A549 (cell line): ENCODE data around the gene FZD1. TPM values are rescaled to one million over a fixed set of nuclear protein-coding genes. Genes with fewer than 3 reads are reported as not detected.

Source experiments
- ATAC-seq, 2 experiments: fragments of 200-7000 bp in 1 of 2; fragments of >200 bp in 1 of 2; cut with Nextera tagmentation in 1 of 2; cut with Tn5 transposase in 1 of 2; 3 replicates each; pipeline versions ENCODE4 v1.8.0 to v1.9.1; 2018 to 2020; ENCODE audit warnings: mild to moderate bottlenecking in 1 of 2, moderate library complexity in 1 of 2
- CTCF ChIA-PET: fragments of 300-600 bp; sonication (Branson Sonifier 250); formaldehyde crosslinking; extraction: SDS; loops from one replicate; lab custom pipeline; 2021; ENCODE audit warnings: antibody characterized with exemption, inconsistent platforms; lab: Yijun Ruan, JAX
- POLR2A ChIA-PET: fragments of 350-600 bp; formaldehyde crosslinking; extraction: SDS; loops from one replicate; lab custom pipeline; 2021; ENCODE audit warnings: antibody characterized with exemption, inconsistent platforms; lab: Yijun Ruan, JAX
- DNase-seq, 2 experiments: peaks; one replicate each; pipeline versions ENCODE4 v3.0.0 to v3.0.0-alpha.2; 2011 to 2016; ENCODE audit warnings: low read depth in 1 of 2, low spot score in 1 of 2
- FAIRE-seq: peaks from 2 replicates; lab custom pipeline; 2011; peaks lifted over from hg19 to GRCh38; lab: Jason Lieb, UNC
- H3K27ac ChIP-seq, 2 experiments: fragments of >200 bp; sonication (Bioruptor Twin); formaldehyde crosslinking; 3 replicates each; pipeline ENCODE4 v1.5.1; 2016 to 2017
- H3K4me1 ChIP-seq: fragments of >200 bp; sonication (Bioruptor Twin); formaldehyde crosslinking; 3 replicates; pipeline ENCODE4 v1.6.1; 2016
- H3K4me2 ChIP-seq: fragments of >200 bp; sonication (Bioruptor Twin); formaldehyde crosslinking; 3 replicates; pipeline ENCODE4 v1.6.1; 2016
- H3K4me3 ChIP-seq: fragments of >200 bp; sonication (Bioruptor Twin); formaldehyde crosslinking; 3 replicates; pipeline ENCODE4 v1.5.1; 2016
- H3K9me3 ChIP-seq: fragments of >200 bp; sonication (Bioruptor Twin); formaldehyde crosslinking; 3 replicates; pipeline ENCODE4 v1.6.1; 2016
- BHLHE40 ChIP-seq: IDR thresholded peaks from 2 replicates; pipeline ENCODE4 v1.6.1; 2012; ENCODE audit warnings: low read depth, low read length, inconsistent platforms
- CBX8 ChIP-seq: fragments of 200-600 bp; sonication (generic); IDR thresholded peaks from 2 replicates; pipeline ENCODE4 v1.6.1; 2016
- CHD4 ChIP-seq: fragments of 200-600 bp; sonication (generic); IDR thresholded peaks from 2 replicates; pipeline ENCODE4 v1.6.1; 2016; ENCODE audit warnings: antibody characterized with exemption, mild to moderate bottlenecking, borderline replicate concordance
- EHMT2 ChIP-seq: fragments of 200-600 bp; sonication (generic); IDR thresholded peaks from 2 replicates; pipeline ENCODE4 v1.6.1; 2016; ENCODE audit warnings: antibody characterized with exemption, low read depth, mild to moderate bottlenecking, moderate library complexity
- EP300 ChIP-seq, 2 experiments: fragments of >200 bp; sonication (Bioruptor Twin); formaldehyde crosslinking; IDR thresholded peaks; 2 replicates in 1 of 2; 3 replicates in 1 of 2; pipeline ENCODE4 v1.6.1; 2016 to 2017
- ESRRA ChIP-seq: fragments of 150-350 bp; IDR thresholded peaks from 2 replicates; pipeline ENCODE4 v1.6.1; 2014; ENCODE audit warnings: mild to moderate bottlenecking, low read length, borderline replicate concordance
- FOSB ChIP-seq: fragments of 250-450 bp; sonication (Bioruptor Pico); IDR thresholded peaks from 2 replicates; pipeline ENCODE4 v1.5.0; 2020; ENCODE audit warnings: mild to moderate bottlenecking, moderate library complexity
- FOSL2 ChIP-seq, 2 experiments: fragments of 450-650 bp in 1 of 2; fragments of >200 bp in 1 of 2; sonication (Bioruptor Twin) in 1 of 2; formaldehyde crosslinking; IDR thresholded peaks; 2 replicates each; pipeline versions ENCODE4 v1.5.0 to v1.6.1; 2016 to 2020; ENCODE audit warnings: mild to moderate bottlenecking in 1 of 2, moderate library complexity in 1 of 2
- FOXS1 ChIP-seq: fragments of 250-450 bp; sonication (Bioruptor Pico); IDR thresholded peaks from 2 replicates; pipeline ENCODE4 v1.5.0; 2020; ENCODE audit warnings: mild to moderate bottlenecking, moderate library complexity
- HEYL ChIP-seq: fragments of 250-450 bp; sonication (Bioruptor Pico); IDR thresholded peaks from 2 replicates; pipeline ENCODE4 v1.8.0; 2021; ENCODE audit warnings: mild to moderate bottlenecking, moderate library complexity
- HOXB5 ChIP-seq: fragments of 250-450 bp; sonication (Bioruptor Pico); IDR thresholded peaks from 2 replicates; pipeline ENCODE4 v1.5.0; 2020; ENCODE audit warnings: mild to moderate bottlenecking, moderate library complexity
- JUNB ChIP-seq: fragments of >200 bp; sonication (Bioruptor Twin); formaldehyde crosslinking; IDR thresholded peaks from 2 replicates; pipeline ENCODE4 v1.6.1; 2016
- KDM1A ChIP-seq: fragments of 200-600 bp; sonication (generic); IDR thresholded peaks from 2 replicates; pipeline ENCODE4 v1.6.1; 2016; ENCODE audit warnings: low read depth, mild to moderate bottlenecking
- MAFK ChIP-seq: fragments of 450-650 bp; IDR thresholded peaks from 2 replicates; pipeline ENCODE4 v1.6.1; 2014; ENCODE audit not compliant: partially characterized antibody
- MAZ ChIP-seq: fragments of 150-350 bp; IDR thresholded peaks from 2 replicates; pipeline ENCODE4 v1.6.1; 2014; ENCODE audit warnings: antibody characterized with exemption, low read depth, low read length, borderline replicate concordance
- NPAS2 ChIP-seq: fragments of 250-450 bp; sonication (Bioruptor Pico); IDR thresholded peaks from 2 replicates; pipeline ENCODE4 v1.8.0; 2022; ENCODE audit warnings: mild to moderate bottlenecking, moderate library complexity, borderline replicate concordance
- NR3C1 ChIP-seq: fragments of >200 bp; sonication (Bioruptor Twin); formaldehyde crosslinking; IDR thresholded peaks from 3 replicates; pipeline ENCODE4 v1.6.1; 2017
- POLR2A ChIP-seq: IDR thresholded peaks from 2 replicates; pipeline ENCODE4 v1.6.1; 2012; ENCODE audit warnings: mild to moderate bottlenecking, low read length
- POLR2AphosphoS2 ChIP-seq: conservative IDR thresholded peaks from 2 replicates; pipeline ENCODE4 v1.6.1; 2012; ENCODE audit warnings: low read length, improper control_type of control experiment, inconsistent platforms
- RARB ChIP-seq: fragments of 250-450 bp; sonication (Bioruptor Pico); IDR thresholded peaks from 2 replicates; pipeline ENCODE4 v1.8.0; 2021; ENCODE audit warnings: mild to moderate bottlenecking, moderate library complexity
- RFX5 ChIP-seq: fragments of 450-650 bp; IDR thresholded peaks from 2 replicates; pipeline ENCODE4 v1.7.1; 2014; ENCODE audit warnings: antibody characterized with exemption, mild to moderate bottlenecking, moderate library complexity
- RNF2 ChIP-seq: fragments of 200-600 bp; sonication (generic); IDR thresholded peaks from 2 replicates; pipeline ENCODE4 v1.6.1; 2016; ENCODE audit warnings: low read depth, mild to moderate bottlenecking, antibody characterized with exemption, moderate library complexity, borderline replicate concordance
- SMC3 ChIP-seq: fragments of >200 bp; sonication (Bioruptor Twin); formaldehyde crosslinking; IDR thresholded peaks from 3 replicates; pipeline ENCODE4 v1.6.1; 2018; ENCODE audit warnings: inconsistent platforms
- SREBF2 ChIP-seq: fragments of 450-650 bp; IDR thresholded peaks from 2 replicates; pipeline ENCODE4 v1.6.1; 2014; ENCODE audit warnings: mild to moderate bottlenecking, moderate library complexity
- TP53 ChIP-seq: fragments of 250-450 bp; sonication (Bioruptor Pico); IDR thresholded peaks from 2 replicates; pipeline ENCODE4 v1.5.0; 2021; ENCODE audit warnings: mild to moderate bottlenecking, moderate library complexity
- ZNF302 ChIP-seq: fragments of 250-450 bp; sonication (Bioruptor Pico); IDR thresholded peaks from 2 replicates; pipeline ENCODE4 v1.9.0; 2021; ENCODE audit warnings: inconsistent platforms, mild to moderate bottlenecking, moderate library complexity
- WGBS: methylation state at CpG from one replicate; pipeline ENCODE4 v1.1.6; 2017; ENCODE audit errors: missing lambda C conversion rate; 5-methylcytosine and 5-hydroxymethylcytosine counted together
- polyA plus RNA-seq, 4 experiments: library from polyadenylated mRNA; depleted of rRNA in 3 of 4; stranded (reverse); fragments of >200 nt; fragmentation: RNase III in 1 of 4; extraction: RNeasy Plus Mini Kit Qiagen cat#74134 plus additional on column Dnase treatment in 1 of 4; gene quantifications; 2 replicates in 3 of 4; 3 replicates in 1 of 4; pipeline ENCODE4 v1.2.3, GENCODE V29; 2011 to 2017
- TF ChIP-seq, protein P1 (sequence below): fragments of 150-350 bp; IDR thresholded peaks from 2 replicates; pipeline ENCODE4 v1.6.1; 2014; ENCODE audit warnings: low read depth, mild to moderate bottlenecking, low read length
- TF ChIP-seq, protein P2 (sequence below): IDR thresholded peaks from 2 replicates; pipeline ENCODE4 v1.6.1; 2012; ENCODE audit warnings: low read depth, borderline replicate concordance
- TF ChIP-seq, protein P3 (sequence below): fragments of >200 bp; sonication (Bioruptor Twin); formaldehyde crosslinking; IDR thresholded peaks from 3 replicates; pipeline ENCODE4 v1.6.1; 2016
- TF ChIP-seq, protein P4 (sequence below): fragments of 450-650 bp; IDR thresholded peaks from 2 replicates; pipeline ENCODE4 v1.6.1; 2014; ENCODE audit warnings: antibody characterized with exemption

FZD1 gene
- polyA plus RNA-seq, 2 of the 4 experiments (the other 2 are of a cell fraction), result 1.4 TPM

DNA sequence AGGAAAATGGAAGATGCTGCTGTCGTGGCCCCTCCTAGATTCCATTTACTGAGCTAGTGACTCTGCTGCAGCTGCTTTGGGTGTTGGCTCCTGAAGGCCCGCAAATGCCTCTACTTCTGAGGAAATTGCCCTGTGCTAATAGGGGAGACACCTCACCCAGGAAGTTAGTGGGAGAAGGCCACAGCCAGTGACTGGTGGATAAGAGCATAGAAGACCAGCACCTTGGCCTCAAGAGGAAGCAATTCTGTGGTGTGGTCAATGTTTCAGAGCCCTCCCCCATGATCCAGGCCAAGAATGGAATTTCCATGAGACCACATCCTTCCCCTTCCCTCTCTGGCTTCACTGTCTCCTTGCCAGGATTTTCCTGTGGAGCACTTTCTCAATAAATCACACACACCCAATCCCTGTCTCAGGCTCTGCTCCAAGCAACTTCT lies 25.0 kb upstream of the FZD1 start:
- H3K27ac ChIP-seq, result no peak overlapping the region
- no peak for DNase-seq
- CTCF ChIA-PET, result interaction anchor here (1.5 kb wide), 1 partner anchor 10 kb away, joined by 3 read pairs; no protein-coding TSS in a partner anchor

DNA sequence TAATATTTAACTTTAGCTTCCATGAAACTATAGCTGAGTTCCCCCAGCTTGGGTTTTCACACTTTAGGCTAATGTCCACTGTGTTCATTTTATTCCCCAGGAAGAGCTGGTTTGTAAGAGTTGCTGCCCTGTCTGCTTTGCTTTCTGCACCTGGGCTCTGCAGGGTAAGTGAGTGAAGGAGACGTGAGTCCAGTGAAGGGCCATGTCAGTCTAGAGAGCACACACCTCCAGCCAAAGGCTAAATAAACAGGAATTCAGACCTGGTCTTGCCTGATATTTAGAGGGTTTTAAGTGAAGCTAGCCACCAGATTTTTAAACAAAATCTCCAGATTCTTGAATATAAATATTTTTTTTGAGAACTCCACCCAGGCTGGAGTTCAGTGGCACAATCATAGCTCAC lies 24.5 kb upstream of the FZD1 start:
- H3K4me1 ChIP-seq, result no peaks in the 10 kb centered on the region
- 73% methylated on average over 1 of the region's 1 CpG for WGBS
- ATAC-seq, result no peak
- no peak overlapping the region for H3K27ac ChIP-seq
- no peaks in the 10 kb centered on the region for H3K9me3 ChIP-seq
- TF ChIP-seq, protein P1, sequence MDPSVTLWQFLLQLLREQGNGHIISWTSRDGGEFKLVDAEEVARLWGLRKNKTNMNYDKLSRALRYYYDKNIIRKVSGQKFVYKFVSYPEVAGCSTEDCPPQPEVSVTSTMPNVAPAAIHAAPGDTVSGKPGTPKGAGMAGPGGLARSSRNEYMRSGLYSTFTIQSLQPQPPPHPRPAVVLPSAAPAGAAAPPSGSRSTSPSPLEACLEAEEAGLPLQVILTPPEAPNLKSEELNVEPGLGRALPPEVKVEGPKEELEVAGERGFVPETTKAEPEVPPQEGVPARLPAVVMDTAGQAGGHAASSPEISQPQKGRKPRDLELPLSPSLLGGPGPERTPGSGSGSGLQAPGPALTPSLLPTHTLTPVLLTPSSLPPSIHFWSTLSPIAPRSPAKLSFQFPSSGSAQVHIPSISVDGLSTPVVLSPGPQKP, result no peak
- no peak for TF ChIP-seq BHLHE40
- no peak for TF ChIP-seq RNF2
- TF ChIP-seq FOSL2 (IDR thresholded peaks at IDR 0.05), result no peak
- TF ChIP-seq FOSL2 (CRISPR knock-in tag; IDR thresholded peaks at IDR 0.05), result no peak
- no peak for TF ChIP-seq ZNF302 (CRISPR knock-in tag)
- TF ChIP-seq, protein P2, sequence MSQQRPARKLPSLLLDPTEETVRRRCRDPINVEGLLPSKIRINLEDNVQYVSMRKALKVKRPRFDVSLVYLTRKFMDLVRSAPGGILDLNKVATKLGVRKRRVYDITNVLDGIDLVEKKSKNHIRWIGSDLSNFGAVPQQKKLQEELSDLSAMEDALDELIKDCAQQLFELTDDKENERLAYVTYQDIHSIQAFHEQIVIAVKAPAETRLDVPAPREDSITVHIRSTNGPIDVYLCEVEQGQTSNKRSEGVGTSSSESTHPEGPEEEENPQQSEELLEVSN, result no peak
- no peak for TF ChIP-seq SREBF2
- no peak for TF ChIP-seq RFX5
- TF ChIP-seq POLR2A, result no peak
- TF ChIP-seq, protein P3, sequence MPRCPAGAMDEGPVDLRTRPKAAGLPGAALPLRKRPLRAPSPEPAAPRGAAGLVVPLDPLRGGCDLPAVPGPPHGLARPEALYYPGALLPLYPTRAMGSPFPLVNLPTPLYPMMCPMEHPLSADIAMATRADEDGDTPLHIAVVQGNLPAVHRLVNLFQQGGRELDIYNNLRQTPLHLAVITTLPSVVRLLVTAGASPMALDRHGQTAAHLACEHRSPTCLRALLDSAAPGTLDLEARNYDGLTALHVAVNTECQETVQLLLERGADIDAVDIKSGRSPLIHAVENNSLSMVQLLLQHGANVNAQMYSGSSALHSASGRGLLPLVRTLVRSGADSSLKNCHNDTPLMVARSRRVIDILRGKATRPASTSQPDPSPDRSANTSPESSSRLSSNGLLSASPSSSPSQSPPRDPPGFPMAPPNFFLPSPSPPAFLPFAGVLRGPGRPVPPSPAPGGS, result no peak
- TF ChIP-seq, protein P4, sequence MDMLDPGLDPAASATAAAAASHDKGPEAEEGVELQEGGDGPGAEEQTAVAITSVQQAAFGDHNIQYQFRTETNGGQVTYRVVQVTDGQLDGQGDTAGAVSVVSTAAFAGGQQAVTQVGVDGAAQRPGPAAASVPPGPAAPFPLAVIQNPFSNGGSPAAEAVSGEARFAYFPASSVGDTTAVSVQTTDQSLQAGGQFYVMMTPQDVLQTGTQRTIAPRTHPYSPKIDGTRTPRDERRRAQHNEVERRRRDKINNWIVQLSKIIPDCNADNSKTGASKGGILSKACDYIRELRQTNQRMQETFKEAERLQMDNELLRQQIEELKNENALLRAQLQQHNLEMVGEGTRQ, result no peak
- TF ChIP-seq KDM1A, result no peak
- no peak for TF ChIP-seq CBX8
- no peak for TF ChIP-seq FOSB (CRISPR knock-in tag)
- no peak for TF ChIP-seq POLR2AphosphoS2
- no peak for TF ChIP-seq EHMT2
- TF ChIP-seq FOXS1 (CRISPR knock-in tag), result no peak
- no peak for TF ChIP-seq ESRRA
- no peak for TF ChIP-seq MAZ
- FAIRE-seq, result no peak
- no peak overlapping the region for H3K4me2 ChIP-seq
- no peak overlapping the region for H3K4me3 ChIP-seq
- no peak for DNase-seq
- CTCF ChIA-PET, result interaction anchor here (1.1 to 1.5 kb wide), 2 partner anchors 9 to 11 kb away, joined by 3 read pairs; no protein-coding TSS in a partner anchor
- POLR2A ChIA-PET, result no interaction called here

More for the DNA sequence above, 25.0 kb upstream of the FZD1 start:
- Histone ChIP-seq H3K9me3 (no peaks in the 10 kb centered on the region), H3K4me2 (no peak overlapping the region), H3K4me3 (no peak overlapping the region)
- WGBS, result 50% methylated on average over 2 of the region's 2 CpGs
- POLR2A ChIA-PET, result no interaction called here
- FAIRE-seq (no peak), ATAC-seq (no peak)
- TF ChIP-seq NR3C1, result no peak
- no peak for TF ChIP-seq HEYL
- TF ChIP-seq FOSL2 (IDR thresholded peaks at IDR 0.05), result no peak
- no peak for TF ChIP-seq FOSL2 (CRISPR knock-in tag; IDR thresholded peaks at IDR 0.05)
- no peak for TF ChIP-seq EP300 (IDR thresholded peaks at IDR 0.05)
- TF ChIP-seq MAZ, result no peak
- no peak for TF ChIP-seq SMC3
- TF ChIP-seq MAFK, result no peak
- no peak for TF ChIP-seq TP53 (CRISPR knock-in tag)
- no peak for TF ChIP-seq SREBF2
- TF ChIP-seq CHD4, result no peak
- no peak for TF ChIP-seq HOXB5
- no peak for TF ChIP-seq RARB (CRISPR knock-in tag)
- no peak for TF ChIP-seq NPAS2 (CRISPR knock-in tag)
- TF ChIP-seq RNF2, result no peak
- TF ChIP-seq JUNB, result no peak
- TF ChIP-seq, all 56 proteins: peak for 0
- no peaks in the 10 kb centered on the region for H3K4me1 ChIP-seq
